Thoracic aorta (tissue), 2 donors: ENCODE results near the gene BSG. TPM values are rescaled to one million over a fixed set of nuclear protein-coding genes. Genes with fewer than 3 reads are reported as not detected.

Experiments
- ATAC-seq: fragments of 150-250 bp; one replicate; pipeline ENCODE4 v1.8.0; 2017; ENCODE audit warnings: low read depth; ENCODE audit not compliant: insufficient number of reproducible peaks, low FRiP score
- DNase-seq: peaks from one replicate; pipeline ENCODE4 v3.0.0-alpha.2; 2020; ENCODE audit warnings: low spot score
- H3K27ac ChIP-seq, 2 donors: fragments of 200-600 bp; sonication (generic); 1 replicate in 1 of 2; 2 replicates in 1 of 2; pipeline ENCODE4 v1.5.1; 2016; ENCODE audit warnings: mild to moderate bottlenecking in 2 of 2, moderate library complexity in 2 of 2
- H3K27me3 ChIP-seq: fragments of 200-600 bp; sonication (generic); replicated peaks from 2 replicates; pipeline ENCODE4 v1.6.0; 2016; ENCODE audit warnings: mild to moderate bottlenecking; ENCODE audit not compliant: insufficient read depth
- H3K36me3 ChIP-seq: fragments of 200-600 bp; sonication (generic); one replicate; pipeline ENCODE4 v1.5.1; 2016
- H3K4me1 ChIP-seq, 2 donors: fragments of 200-600 bp; sonication (generic); 1 replicate in 1 of 2; 2 replicates in 1 of 2; pipeline versions ENCODE4 v1.5.1 to v1.6.0; 2016; ENCODE audit warnings: low read depth in 2 of 2, mild to moderate bottlenecking in 1 of 2; ENCODE audit not compliant: control insufficient read depth in 1 of 2
- H3K4me3 ChIP-seq: fragments of 200-600 bp; sonication (generic); 2 replicates; pipeline ENCODE4 v1.5.1; 2016; ENCODE audit warnings: mild to moderate bottlenecking
- H3K9me3 ChIP-seq: fragments of 200-600 bp; sonication (generic); 2 replicates; pipeline ENCODE4 v1.5.1; 2016
- CTCF ChIP-seq: fragments of 200-600 bp; sonication (generic); IDR thresholded peaks from one replicate; pipeline ENCODE4 v1.5.1; 2019; ENCODE audit warnings: antibody characterized with exemption
- total RNA-seq, 2 donors: library from RNA; depleted of rRNA; stranded (reverse); fragments of >200 nt; gene quantifications; one replicate each; pipeline versions ENCODE4 v1.1.0 to v1.2.3, GENCODE V29; 2016

The BSG gene
- total RNA-seq, 2 donors from 2014 or later: 344 to 575 TPM

- ATAC-seq: no peak
Measured at GRCh38 chr19:533364-534058, 38.9 kb upstream of the BSG start.

DNA sequence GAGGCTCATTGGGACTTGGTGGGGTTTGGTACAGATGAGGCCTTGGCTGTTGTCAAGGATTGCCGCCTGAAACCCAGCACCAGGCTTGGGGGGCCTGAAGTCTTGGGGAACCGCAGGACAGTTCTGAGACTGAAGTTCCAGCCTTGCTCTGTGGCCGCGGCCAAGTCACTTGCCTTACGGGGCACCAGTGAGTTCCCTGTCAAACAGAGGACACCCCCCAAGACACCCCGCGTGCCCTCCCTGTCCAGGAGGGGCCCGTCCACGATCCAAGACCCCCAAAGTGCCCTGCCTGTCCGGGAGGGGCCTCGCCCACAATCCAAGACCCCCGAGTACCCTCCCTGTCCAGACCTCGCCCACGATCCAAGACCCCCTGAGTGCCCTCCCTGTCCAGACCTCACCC lies 38.3 kb upstream of the BSG start:
- peaks cover 32% of the 10 kb centered on the region for H3K36me3 ChIP-seq
- H3K4me1 ChIP-seq: peaks cover 13 to 34% of the 10 kb centered on the region in 2 donors
- DNase-seq (no peak), ATAC-seq (no peak)
- no peak for TF ChIP-seq CTCF
- H3K27me3 ChIP-seq: no peaks in the 10 kb centered on the region
- H3K27ac ChIP-seq: peak overlapping the region; percentile 82 to 95
- peak overlapping the region; percentile 98 for H3K4me3 ChIP-seq
- H3K9me3 ChIP-seq: no peaks in the 10 kb centered on the region

More at GRCh38 chr19:533364-534058, 38.9 kb upstream of the BSG start:
- no peaks in the 10 kb centered on the region for H3K9me3 ChIP-seq
- DNase-seq: no peak
- peak overlapping the region; percentile 82 to 95 for H3K27ac ChIP-seq
- peak overlapping the region; percentile 98 for H3K4me3 ChIP-seq
- H3K27me3 ChIP-seq: no peaks in the 10 kb centered on the region
- no peak for TF ChIP-seq CTCF
- peaks cover 13 to 34% of the 10 kb centered on the region in 2 donors for H3K4me1 ChIP-seq
- H3K36me3 ChIP-seq: peaks cover 29% of the 10 kb centered on the region

DNA sequence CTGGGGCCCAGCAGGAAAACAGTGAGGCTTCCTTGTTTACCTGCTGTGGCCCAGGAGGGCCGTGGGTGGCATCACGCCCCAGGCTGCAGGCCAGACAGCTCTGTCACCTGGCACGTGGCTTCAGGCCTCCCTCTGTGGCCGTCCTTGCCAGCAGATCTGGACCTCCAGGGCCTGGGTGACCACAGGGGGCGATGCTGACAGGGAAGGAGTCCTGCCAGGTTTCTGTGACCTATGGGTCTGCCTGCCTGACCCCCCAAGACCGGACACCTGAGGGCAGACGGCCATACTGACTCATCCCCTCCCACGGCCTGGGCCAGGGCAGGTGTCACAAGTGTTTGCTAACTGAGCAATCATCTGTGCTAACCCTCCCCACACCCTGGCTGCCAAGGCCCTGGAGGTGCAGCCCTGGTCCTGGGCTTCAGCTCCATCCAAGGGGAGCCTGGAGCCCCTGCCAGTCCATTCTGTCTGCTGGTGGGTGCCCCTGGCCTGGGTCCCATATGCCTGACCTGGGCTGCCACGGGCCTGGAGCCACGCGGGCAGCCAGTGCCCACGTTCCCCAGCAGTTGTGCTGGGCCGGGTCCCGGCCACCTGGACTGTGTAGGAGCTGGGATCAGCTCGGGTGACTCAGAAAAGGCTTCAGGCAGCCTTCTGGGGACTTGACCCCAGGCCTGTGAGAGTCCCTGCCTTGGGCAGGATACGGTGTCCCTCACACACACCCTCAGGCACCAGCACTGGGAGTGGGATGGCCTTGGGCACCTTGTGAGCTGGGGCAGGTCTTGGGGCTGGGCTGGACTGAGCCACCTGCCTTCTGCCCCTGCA lies 37.2 kb upstream of the BSG start:
- no peak overlapping the region for H3K4me3 ChIP-seq
- ATAC-seq (no peak), DNase-seq (no peak)
- H3K36me3 ChIP-seq: peaks cover 39% of the 10 kb centered on the region
- H3K27me3 ChIP-seq: no peaks in the 10 kb centered on the region
- peaks cover 13 to 34% of the 10 kb centered on the region in 2 donors for H3K4me1 ChIP-seq
- no peak overlapping the region for H3K27ac ChIP-seq
- no peaks in the 10 kb centered on the region for H3K9me3 ChIP-seq
- TF ChIP-seq CTCF: no peak

GRCh38 chr19:536031-536880 lies 36.1 kb upstream of the BSG start:
- Histone ChIP-seq H3K27ac (no peak overlapping the region), H3K4me1 (peaks cover 13 to 28% of the 10 kb centered on the region in 2 donors), H3K27me3 (no peaks in the 10 kb centered on the region), H3K36me3 (peaks cover 41% of the 10 kb centered on the region), H3K9me3 (no peaks in the 10 kb centered on the region), H3K4me3 (no peak overlapping the region)
- ATAC-seq: no peak
- no peak for TF ChIP-seq CTCF
- DNase-seq: no peak
